WERI-Rb-1 (cell line): ENCODE data around the gene TMEM132E.
A peak's percentile ranks its signal among the peaks of the same experiment; 100 is the strongest.

Experiments
- DNase-seq: peaks from one replicate; pipeline ENCODE4 v3.0.0-alpha.2; 2020
- H3K27ac ChIP-seq: fragments of 250-450 bp; sonication (Bioruptor Pico); 2 replicates; pipeline ENCODE4 v1.5.1; 2020; ENCODE audit warnings: mild to moderate bottlenecking, moderate library complexity
- H3K27me3 ChIP-seq: fragments of 250-450 bp; sonication (Bioruptor Pico); 2 replicates; pipeline ENCODE4 v1.5.1; 2021; ENCODE audit warnings: mild to moderate bottlenecking, low read depth, moderate library complexity; ENCODE audit not compliant: insufficient read depth, severe bottlenecking
- H3K36me3 ChIP-seq: fragments of 250-450 bp; sonication (Bioruptor Pico); 2 replicates; pipeline ENCODE4 v1.5.1; 2020; ENCODE audit warnings: mild to moderate bottlenecking, moderate library complexity
- H3K4me3 ChIP-seq: 2 replicates; pipeline ENCODE4 v1.5.1; 2011; ENCODE audit warnings: low read depth, mild to moderate bottlenecking, control low read depth, low read length
- H3K9me3 ChIP-seq: fragments of 250-450 bp; sonication (Bioruptor Pico); 2 replicates; pipeline ENCODE4 v1.5.1; 2021; ENCODE audit warnings: mild to moderate bottlenecking, moderate library complexity; ENCODE audit not compliant: severe bottlenecking
- TF ChIP-seq, protein P1 (sequence below): IDR thresholded peaks from 2 replicates; pipeline ENCODE4 v1.5.1; 2011; ENCODE audit warnings: low read depth, mild to moderate bottlenecking, control low read depth, inconsistent platforms, low read length

Gene TMEM132E

DNA sequence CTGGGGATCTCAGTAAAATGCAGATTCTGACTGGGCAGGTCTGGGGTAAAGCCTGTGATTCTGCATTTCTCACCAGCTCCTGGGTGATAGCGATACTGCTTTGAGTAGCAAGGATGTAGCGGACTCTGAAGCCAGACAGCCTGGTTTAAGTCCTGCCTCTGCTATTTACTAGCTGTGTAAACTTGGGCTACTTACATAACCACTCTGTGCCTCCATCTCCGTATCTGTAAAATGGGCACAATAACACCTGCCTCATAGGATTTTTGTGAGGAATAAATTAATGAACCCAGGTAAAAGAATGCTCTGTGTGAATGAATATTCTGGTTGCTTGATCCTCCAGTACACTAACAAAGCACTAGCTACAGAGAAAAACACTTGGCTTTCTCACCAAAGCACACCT is 54.4 kb downstream of the TMEM132E start:
- no peak for DNase-seq
- TF ChIP-seq, protein P1, sequence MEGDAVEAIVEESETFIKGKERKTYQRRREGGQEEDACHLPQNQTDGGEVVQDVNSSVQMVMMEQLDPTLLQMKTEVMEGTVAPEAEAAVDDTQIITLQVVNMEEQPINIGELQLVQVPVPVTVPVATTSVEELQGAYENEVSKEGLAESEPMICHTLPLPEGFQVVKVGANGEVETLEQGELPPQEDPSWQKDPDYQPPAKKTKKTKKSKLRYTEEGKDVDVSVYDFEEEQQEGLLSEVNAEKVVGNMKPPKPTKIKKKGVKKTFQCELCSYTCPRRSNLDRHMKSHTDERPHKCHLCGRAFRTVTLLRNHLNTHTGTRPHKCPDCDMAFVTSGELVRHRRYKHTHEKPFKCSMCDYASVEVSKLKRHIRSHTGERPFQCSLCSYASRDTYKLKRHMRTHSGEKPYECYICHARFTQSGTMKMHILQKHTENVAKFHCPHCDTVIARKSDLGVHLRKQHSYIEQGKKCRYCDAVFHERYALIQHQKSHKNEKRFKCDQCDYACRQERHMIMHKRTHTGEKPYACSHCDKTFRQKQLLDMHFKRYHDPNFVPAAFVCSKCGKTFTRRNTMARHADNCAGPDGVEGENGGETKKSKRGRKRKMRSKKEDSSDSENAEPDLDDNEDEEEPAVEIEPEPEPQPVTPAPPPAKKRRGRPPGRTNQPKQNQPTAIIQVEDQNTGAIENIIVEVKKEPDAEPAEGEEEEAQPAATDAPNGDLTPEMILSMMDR = no peak
- H3K4me3 ChIP-seq = no peak overlapping the region
- H3K36me3 ChIP-seq = no peaks in the 10 kb centered on the region
- no peaks in the 10 kb centered on the region for H3K27me3 ChIP-seq
- no peak overlapping the region for H3K27ac ChIP-seq
- no peaks in the 10 kb centered on the region for H3K9me3 ChIP-seq

DNA sequence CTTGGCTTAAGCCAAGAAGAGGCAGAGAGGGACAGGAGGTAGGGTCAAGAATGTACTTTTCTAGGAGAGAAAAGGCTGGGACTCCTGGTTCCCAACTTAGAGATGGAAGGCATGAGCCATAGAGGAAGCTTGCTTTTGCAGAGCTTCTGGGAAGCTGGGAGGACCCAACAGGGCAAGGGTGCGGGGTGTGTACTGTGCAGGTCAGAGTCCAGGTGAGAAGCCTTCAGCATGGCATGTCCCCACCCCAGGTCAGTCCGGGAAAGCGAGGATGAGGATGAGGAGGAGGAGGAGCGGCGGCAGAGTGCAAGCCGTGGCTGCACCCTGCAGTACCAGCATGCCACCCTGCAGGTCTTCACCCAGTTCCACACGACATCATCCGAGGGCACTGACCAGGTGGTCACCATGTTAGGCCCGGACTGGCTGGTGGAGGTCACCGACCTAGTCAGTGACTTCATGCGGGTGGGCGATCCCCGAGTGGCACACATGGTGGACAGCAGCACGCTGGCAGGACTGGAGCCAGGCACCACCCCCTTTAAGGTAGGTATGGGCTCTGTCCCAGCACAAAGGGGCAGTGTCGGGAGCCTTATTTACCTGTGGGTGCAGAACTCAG is 55.3 kb downstream of the TMEM132E start:
- TF ChIP-seq, protein P1 = no peak
- no peaks in the 10 kb centered on the region for H3K36me3 ChIP-seq
- no peak for DNase-seq
- H3K27me3 ChIP-seq = no peaks in the 10 kb centered on the region
- no peak overlapping the region for H3K27ac ChIP-seq
- no peak overlapping the region for H3K4me3 ChIP-seq
- no peaks in the 10 kb centered on the region for H3K9me3 ChIP-seq

DNA sequence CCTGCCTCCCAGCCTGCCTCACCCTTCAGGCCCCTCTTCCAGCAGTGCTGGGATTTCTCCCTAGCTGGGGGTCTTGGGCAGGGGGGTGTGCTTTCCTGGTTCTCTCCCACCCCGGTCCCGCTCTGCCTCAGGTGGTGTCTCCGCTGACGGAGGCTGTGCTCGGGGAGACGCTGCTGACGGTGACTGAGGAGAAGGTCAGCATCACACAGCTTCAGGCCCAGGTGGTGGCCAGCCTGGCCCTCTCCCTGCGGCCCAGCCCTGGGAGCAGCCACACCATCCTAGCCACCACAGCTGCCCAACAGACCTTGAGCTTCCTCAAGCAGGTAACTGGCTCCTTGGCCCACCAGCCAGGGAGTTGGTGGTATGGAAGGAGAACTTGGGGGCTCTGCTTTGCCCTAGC is 56.5 kb downstream of the TMEM132E start:
- Histone ChIP-seq H3K9me3 (no peaks in the 10 kb centered on the region), H3K27me3 (no peaks in the 10 kb centered on the region), H3K27ac (no peak overlapping the region), H3K4me3 (no peak overlapping the region), H3K36me3 (no peaks in the 10 kb centered on the region)
- DNase-seq = no peak
- TF ChIP-seq, protein P1 = no peak

DNA sequence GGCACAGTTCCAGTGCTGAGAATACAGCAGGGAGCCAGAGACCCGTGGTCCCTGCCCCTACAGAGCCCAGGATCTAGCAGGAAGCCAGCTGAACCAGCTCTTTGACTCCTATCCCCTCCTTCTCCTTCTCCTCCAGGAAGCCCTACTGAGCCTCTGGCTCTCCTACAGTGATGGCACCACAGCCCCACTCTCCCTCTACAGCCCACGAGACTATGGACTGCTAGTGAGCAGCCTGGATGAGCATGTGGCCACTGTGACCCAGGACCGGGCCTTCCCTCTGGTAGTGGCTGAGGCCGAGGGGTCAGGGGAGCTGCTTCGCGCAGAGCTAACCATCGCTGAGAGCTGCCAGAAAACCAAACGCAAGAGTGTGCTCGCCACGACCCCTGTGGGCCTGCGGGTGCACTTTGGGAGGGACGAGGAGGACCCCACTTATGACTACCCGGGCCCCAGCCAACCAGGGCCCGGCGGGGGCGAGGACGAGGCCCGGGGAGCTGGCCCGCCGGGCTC is 57.7 kb downstream of the TMEM132E start:
- Histone ChIP-seq H3K4me3 (no peak overlapping the region), H3K9me3 (no peaks in the 10 kb centered on the region), H3K36me3 (no peaks in the 10 kb centered on the region), H3K27ac (no peak overlapping the region), H3K27me3 (no peaks in the 10 kb centered on the region)
- TF ChIP-seq, protein P1 = no peak
- no peak for DNase-seq

DNA sequence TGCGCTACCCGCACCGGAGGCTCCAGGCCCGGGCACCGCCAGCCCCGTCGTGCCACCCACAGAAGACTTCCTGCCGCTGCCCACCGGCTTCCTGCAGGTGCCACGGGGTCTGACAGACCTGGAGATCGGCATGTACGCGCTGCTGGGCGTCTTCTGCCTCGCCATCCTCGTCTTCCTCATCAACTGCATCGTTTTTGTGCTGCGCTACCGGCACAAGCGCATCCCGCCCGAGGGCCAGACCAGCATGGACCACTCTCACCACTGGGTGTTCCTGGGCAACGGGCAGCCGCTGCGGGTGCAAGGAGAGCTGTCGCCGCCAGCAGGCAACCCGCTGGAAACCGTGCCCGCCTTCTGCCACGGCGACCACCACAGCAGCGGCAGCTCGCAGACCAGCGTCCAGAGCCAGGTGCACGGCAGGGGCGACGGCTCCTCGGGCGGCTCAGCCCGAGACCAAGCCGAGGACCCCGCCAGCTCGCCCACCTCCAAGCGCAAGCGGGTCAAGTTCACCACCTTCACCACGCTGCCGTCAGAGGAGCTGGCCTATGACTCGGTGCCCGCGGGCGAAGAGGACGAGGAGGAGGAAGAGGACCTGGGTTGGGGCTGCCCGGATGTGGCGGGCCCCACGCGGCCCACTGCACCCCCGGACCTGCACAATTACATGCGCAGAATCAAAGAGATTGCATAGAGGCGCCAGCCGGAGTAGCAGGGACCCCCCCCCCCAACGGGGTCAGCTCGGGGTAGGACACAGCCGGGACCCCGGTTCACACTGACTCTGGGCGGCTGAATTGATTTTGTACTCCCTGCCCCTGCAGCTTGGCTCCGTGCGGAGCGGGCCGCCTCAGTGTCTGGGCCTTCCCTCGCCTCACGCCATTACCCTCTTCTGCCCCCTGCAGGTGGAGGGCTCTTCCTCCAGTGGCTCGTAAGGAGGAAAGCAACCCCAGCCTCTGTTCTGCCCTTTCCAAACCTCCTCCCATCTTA is 58.5 kb downstream of the TMEM132E start:
- H3K27ac ChIP-seq = peak overlapping the region; percentile 55
- H3K9me3 ChIP-seq = no peaks in the 10 kb centered on the region
- no peaks in the 10 kb centered on the region for H3K36me3 ChIP-seq
- peak; percentile 89 for DNase-seq
- TF ChIP-seq, protein P1 = peak; percentile 95
- no peak overlapping the region for H3K4me3 ChIP-seq
- H3K27me3 ChIP-seq = no peaks in the 10 kb centered on the region
